ENCODE measurements around the gene BRIP1.

GRCh38 chr17:61805399-61805798 lies 57.9 kb downstream of the BRIP1 start:
- TF ChIP-seq OSR1 (CRISPR knock-in tag; IDR thresholded peaks at IDR 0.05): no peak
- no peak for TF ChIP-seq PATZ1 (CRISPR knock-in tag; IDR thresholded peaks at IDR 0.05; ENCODE audit: borderline replicate concordance)
- TF ChIP-seq ZFP30 (CRISPR knock-in tag; IDR thresholded peaks at IDR 0.05): no peak
- TF ChIP-seq RARB (CRISPR knock-in tag; IDR thresholded peaks at IDR 0.05): no peak
- no peak for TF ChIP-seq ZC3H10 (CRISPR knock-in tag; IDR thresholded peaks at IDR 0.05)
- TF ChIP-seq TCF4 (CRISPR knock-in tag; IDR thresholded peaks at IDR 0.05; ENCODE audit: borderline replicate concordance): no peak
- no peak for TF ChIP-seq PPARA (CRISPR knock-in tag; IDR thresholded peaks at IDR 0.05; ENCODE audit: borderline replicate concordance)
- no peak for TF ChIP-seq ARNTL (CRISPR knock-in tag; IDR thresholded peaks at IDR 0.05; ENCODE audit: borderline replicate concordance, low read depth)
- TF ChIP-seq CSRNP3 (CRISPR knock-in tag; IDR thresholded peaks at IDR 0.05): no peak
- 0 out of 2 replicates have a peak, but pooled peaks have one; percentile 21 for TF ChIP-seq CREB5 (CRISPR knock-in tag; IDR thresholded peaks at IDR 0.05; ENCODE audit: low read depth)

All from SK-N-SH treated with all-trans-retinoic acid at 6 μM for 48 hours (cell line).